GM04503 (cell line): ENCODE measurements around the gene UBE2O.

Experiments used
- DNase-seq: peaks from one replicate; pipeline ENCODE4 v3.0.0-alpha.2; 2012; ENCODE audit warnings: low read depth

Gene UBE2O

GRCh38 chr17:76485569-76485968 lies 32.6 kb upstream of the UBE2O start:
- no peak for DNase-seq

GRCh38 chr17:76484228-76484725 lies 31.3 kb upstream of the UBE2O start:
- no peak for DNase-seq

DNA sequence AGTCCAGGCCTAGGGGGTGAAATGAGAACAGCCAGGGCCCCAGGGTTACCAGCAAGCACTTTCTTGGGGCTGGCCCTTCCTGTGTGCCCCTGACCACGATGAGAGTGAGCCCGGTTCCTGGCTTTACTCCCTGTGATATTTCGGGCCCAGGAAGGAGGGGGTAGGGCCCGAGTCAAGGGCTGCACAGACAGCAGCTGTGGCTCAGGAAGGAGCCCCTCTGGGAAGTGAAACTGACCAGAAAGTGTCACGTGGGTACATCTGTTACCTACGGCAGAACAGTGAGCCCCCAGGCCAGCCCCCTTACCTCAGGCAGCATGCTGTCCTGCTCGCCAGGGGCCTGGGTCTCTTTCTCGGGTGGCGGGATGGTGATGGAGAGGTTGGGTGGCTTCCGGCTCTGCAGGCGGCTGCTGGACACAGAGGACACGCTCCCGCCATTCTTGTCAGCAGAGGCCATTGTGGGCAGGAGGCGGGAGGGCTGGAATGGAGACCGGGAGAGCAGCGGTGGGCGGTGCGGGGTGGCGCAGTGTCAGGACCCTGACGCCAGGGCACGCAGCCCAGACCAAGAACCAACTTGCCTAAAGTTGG lies 28.2 kb upstream of the UBE2O start:
- DNase-seq = no peak

GRCh38 chr17:76480632-76481031 lies 27.7 kb upstream of the UBE2O start:
- DNase-seq = no peak

DNA sequence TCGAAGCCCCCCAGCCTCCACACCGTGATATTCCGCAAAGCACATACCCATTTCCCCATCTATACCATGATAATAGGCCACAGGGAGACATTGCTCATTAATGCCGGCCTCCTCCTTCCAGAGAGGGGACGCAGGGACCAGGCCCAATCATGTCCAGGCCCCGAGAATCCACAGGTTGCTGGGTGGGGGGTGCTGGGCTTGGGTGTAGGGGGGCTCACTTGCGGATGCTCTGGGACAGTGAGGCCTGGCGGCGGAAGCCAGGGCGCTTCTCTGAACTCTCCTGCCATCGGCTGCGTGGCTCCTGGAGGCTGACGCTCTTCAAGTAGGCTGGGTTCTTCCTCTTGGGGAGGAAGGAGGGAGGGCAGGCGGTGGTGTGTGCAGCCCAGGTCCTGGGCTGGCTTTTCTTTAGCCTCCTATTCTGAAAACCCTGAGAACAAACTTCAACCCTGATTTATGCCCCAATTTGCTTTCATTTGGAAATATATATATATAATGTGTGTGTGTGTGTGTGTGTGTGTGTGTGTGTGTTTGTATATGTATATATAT lies 26.6 kb upstream of the UBE2O start:
- DNase-seq = no peak

- no peak for DNase-seq
Observed at GRCh38 chr17:76478730-76479514, 26.0 kb upstream of the UBE2O start.

DNA sequence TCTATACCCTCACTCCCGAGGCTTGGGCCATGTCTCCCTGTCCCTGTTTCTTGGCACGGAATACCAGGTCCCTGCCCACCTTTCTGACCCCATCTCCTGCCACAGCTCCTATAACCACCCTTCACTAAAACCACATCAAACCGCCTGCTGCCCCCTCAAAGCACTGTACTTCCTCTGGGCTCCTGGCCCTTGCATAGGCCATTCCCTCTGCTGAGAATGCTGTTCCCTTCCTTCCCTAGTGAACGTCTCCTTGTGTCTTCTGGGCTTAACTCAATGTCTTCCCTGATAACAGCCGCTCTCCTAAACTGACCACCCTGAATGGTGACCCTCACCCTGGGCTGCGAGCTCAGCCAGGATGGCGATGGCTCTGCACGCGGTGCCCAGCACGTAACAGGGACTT lies 25.1 kb upstream of the UBE2O start:
- no peak for DNase-seq

DNA sequence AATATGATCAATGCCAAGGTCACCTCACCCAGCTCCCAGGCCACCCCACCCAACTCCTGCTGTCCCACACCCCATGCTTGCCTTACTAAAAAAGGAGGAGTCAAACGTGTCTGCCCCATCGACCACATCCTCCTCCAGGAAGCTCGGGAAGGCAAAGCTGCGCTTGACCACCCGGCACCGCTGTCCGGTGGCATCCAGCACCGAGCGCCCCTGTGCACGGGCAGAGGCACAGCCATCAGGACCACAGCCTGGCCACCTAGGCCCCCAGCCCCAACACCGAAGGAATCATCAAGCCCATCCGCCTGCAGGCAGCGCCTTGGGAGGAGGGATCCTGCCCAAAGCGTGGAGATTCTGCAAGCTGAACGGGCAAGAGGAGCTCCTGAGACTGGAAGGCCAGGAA lies 24.6 kb upstream of the UBE2O start:
- DNase-seq = no peak

- DNase-seq = no peak
Observed at GRCh38 chr17:76476736-76477135, 23.8 kb upstream of the UBE2O start.

GRCh38 chr17:76475302-76475701 lies 22.4 kb upstream of the UBE2O start:
- no peak for DNase-seq

GRCh38 chr17:76474894-76475293 lies 21.9 kb upstream of the UBE2O start:
- no peak for DNase-seq

GRCh38 chr17:76474238-76474637 lies 21.3 kb upstream of the UBE2O start:
- no peak for DNase-seq

DNA sequence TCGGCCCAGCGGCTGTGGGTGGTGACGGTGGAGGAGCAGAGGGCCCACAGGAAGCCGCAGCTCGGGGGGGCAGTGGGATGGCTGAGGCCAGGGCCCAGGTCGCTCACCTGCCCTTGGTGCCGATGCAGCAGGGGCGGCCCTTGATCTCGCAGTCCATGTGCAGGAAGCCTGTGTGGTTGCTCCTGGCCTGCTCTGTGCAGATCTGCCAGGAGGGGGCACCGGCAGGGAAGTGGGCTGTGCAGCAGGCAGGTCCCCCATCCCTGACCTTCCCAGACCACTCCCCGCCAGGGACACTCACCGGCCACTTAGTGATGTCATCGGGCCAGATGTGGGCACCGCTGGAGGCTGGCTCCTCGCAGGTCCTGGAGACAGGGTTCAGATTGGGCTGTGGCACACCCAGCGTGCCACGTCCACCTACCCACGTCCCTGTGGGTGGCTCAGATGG lies 20.6 kb upstream of the UBE2O start:
- DNase-seq = no peak

DNA sequence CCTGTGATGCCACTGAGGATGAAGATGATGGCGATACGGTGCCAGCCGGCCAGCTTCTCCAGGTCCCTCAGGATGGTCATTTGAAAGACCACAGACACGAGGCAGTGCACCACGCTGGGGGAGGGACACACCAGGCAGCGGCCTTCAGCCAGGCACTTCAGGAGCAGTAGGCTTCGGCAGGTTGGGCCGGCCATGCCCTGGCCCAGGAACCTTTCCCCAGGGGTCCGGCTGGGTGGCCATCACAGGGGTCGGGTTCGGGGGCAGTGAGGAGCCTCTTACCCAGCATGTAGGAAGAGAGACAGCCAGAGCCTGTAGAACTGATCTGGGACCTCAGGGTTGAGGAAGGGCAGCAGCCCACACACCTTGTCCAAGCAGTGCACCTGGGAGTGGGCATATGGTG lies 19.8 kb upstream of the UBE2O start:
- DNase-seq = no peak

DNA sequence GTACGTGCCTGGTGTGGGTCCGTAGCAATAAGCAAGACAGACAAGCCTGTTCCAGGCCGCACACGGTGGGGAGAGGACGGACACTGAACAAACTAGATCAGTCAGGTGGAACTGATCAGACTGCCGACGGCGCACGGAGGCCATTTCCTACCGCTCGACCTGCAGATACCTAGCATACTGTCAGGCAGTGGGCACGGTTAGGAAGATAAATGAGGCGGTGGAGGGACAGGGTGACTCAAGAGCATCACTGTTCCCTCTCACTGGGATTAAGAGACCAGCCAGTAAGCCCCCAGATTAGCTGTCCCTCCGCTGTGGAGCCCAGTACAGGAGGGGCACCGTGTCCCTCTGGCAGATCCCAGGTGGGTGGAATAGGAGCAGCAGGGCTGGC lies 19.3 kb upstream of the UBE2O start:
- no peak for DNase-seq

DNA sequence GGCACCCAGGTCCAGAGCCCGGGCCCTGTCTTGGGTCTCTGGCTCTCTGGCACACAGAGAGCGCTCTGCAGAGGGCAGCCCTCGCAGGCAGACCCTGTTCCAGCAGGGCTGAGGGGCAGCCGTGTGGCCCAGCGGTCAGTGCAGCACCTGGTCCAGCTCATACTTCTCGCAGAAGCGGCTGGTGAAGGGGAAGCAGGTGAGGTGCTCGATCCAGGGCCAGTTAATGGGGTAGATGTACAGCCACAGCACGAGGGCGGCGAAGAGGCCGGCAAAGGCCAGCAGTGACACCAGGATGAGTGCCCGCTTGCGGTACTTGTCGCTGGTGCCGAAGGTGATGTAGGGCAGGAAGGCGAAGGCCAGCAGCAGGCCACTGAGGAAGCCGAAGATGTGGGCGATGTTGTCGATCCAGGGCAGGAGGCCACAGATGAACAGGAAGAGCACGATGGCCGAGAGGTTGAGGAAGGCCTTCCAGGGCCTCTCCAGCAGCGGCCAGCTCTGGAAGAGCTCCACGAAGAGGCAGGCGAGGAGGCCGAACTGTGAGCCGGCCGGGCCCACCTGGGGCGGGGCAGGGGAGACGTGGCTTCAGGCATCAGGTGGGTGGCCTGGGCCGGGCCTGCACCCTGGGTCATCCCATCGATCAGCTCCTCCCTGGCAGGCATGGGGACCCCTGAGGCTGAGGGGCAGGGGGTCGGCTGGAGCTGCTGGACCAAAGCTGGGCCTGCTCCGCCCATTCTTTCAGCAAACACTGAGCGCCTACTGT lies 18.7 kb upstream of the UBE2O start:
- DNase-seq = no peak

DNA sequence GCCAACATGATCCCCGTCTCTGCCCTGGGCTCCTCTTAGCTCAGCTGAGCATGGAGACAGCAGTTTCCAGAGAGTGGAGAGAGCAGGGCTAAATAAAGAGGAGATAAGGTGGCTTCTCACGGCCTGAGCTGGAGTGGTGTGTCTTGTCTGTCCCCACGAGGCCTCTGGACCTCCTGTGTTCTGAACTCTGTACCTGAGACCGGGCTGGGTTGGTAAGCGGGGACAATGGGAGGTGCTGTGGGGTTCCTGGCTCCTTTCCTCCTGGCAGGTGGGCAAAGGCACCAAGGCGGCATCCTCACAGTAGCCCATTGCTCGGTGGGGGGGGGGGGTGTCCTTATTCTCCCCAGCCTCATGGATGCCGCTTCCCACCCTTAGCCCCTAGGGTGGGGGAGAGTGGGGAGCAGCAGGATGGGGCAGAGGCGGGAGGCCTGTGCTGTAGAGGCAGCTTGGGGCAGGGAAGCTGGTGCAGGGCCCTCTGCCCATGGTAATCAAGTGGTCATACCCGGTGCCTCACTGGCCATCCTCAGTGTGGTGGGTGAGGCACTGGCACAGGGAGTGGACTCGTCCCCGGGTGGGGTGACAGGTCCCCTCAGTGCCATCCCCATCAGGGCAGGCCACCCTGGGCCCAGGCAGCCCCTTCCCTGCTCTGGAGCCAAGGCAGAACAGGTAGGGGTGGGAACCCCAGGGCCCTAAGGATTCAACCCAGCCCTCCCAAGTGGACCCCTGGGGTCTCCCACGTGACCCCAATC lies 17.2 kb upstream of the UBE2O start:
- DNase-seq = no peak

DNA sequence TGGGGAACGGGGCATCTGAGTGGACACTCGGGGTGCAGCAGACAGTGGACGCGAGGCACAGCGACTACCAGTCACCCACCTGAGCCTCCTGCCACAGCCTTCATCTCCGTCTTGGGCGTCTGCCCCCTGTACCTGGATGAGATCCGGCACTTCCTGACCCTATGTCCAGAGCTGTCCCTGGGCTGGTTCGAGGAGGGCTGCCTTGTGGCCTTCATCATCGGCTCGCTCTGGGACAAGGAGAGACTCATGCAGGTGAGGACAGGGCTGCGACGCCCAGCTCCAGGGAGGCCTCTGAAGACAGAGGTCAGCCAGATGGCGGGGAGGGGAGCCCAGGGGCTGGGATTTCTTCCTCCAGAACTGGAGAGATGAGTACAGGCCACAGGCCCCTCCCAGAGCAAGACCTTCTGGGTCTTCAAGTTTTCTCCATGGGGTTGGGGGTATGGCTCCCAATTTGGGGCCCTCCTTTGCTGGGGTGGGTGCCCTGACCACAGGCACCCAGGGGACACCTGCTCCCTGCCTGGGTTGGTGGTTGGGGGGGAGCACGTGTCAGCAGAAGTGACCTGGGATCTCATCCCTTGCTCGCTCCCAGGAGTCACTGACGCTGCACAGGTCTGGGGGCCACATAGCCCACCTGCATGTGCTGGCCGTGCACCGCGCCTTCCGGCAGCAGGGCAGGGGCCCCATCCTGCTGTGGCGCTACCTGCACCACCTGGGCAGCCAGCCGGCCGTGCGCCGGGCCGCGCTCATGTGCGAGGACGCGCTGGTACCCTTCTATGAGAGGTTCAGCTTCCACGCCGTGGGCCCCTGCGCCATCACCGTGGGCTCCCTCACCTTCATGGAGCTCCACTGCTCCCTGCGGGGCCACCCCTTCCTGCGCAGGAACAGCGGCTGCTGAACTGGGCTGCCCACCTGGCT lies 16.4 kb upstream of the UBE2O start:
- DNase-seq = no peak

GRCh38 chr17:76468634-76469010 lies 15.7 kb upstream of the UBE2O start:
- no peak for DNase-seq

DNA sequence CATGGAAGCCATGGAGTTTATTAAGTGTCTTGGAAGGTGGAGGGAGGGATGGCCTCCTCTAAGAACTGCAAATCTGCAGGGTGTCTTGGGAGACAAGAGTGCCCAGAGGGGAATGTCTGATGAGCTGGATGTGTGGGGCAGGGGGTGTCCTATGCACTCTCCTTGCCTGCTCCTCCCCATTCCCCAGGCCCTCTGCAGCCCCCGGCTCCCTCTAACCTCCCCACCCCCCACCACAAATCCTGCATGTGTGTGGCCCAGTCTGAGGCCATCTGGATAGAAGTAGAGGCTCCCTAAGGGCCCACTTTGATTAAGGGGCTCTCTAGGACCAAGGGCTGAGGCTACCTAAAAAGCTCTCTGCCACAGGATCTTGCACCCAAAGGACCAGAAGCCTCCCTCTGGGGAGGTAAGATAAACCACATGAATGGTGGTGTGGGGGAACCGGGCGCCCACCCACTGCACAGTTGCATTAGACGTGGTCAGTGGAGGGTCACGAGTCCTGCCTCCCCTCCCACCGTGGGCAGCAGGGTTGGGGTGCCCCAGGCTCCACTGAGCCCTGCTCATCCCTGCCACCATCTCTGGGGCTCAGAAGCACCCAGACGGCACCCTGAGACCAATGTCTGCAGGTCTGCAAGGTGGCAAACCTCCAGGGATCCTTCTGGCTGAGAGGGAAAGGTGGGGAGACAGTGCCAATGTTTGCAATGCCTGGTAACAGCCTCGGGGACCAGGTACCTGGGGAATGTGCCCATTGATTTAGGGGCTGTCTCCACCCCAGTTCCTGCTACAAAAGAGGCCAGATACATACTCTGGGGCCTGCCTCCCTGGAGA lies 15.1 kb upstream of the UBE2O start:
- no peak for DNase-seq
